ENCODE results near the gene ZGRF1.
"Not testable (repeated sequence)": the region's sequence is repeated elsewhere in the genome, so short reads cannot be mapped to it uniquely, and the experiment has no call there.

The ZGRF1 gene

DNA sequence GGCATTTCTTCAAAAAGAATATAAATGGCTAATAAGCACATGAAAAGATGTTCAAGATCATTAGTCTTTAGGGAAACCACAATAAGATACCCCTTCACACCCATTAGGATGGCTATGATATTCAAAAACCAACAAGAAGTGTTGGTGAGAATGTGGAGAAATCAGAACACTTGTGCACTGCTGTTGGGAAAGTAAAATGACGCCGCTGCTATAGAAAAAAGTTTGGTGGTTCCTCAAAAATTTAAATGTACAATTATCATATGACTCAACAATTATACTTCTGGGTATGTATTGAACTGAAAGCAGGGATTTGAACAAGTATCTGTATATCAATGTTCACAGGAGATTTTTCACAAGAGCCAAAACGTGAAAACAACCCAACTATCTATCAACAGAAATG is 91.4 kb downstream of the ZGRF1 start:
- DNase-seq, result no peak

DNA sequence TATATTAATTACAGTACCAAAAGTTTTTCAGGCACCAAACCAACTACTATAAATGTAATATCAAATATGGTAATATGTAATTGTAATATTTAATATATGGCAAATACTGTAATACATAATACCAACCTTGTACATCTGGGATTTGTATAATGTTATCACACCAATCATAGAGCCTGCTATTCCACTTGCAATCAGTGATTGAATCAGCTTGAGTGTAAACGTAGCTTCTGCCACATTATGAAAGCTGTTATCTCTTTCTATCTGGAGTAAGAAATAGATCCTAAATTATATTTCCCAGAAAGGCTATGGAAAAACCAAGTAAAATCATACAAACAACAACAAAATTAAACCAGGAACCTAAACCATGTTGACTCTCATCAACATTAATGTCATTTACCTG is 96.0 kb downstream of the ZGRF1 start:
- no peak for DNase-seq

DNA sequence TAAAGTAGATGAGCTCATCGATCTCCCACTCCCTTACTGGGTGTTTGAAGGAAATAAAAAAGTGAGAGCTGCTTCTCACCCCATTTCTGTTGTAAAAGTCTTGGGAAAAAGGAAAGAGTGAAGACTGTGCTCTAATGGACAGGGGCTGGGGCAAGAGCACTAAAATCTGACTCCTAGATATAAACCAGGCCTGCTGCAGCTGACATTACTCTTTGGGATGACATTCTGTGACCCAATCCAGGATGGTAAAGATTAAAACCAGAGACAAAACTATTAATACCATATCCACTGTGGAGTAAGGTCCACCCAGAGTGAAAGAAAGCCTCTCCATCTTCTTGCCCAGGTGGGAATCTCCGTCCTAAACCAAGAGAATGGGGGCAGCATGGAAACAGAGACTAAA is 100.6 kb downstream of the ZGRF1 start:
- no peak for DNase-seq

DNA sequence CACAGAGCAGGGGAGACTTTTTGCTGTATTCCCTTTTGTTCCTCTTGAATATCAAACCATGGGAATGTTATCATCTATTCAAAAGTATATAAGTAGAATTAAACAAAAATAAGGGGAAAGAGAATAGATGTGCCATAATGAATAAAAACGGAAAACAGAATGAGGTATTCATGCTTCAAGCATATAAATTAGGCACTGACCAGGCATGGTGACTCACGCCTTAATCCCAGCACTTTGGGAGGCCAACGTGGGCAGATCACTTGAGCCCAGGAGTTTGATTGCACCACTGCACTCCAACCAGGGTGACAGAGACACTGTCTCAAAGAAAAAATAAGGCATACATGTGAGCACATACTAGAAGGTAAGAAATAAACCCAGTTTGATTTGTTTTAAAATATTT is 104.4 kb downstream of the ZGRF1 start:
- DNase-seq, result no peak

DNA sequence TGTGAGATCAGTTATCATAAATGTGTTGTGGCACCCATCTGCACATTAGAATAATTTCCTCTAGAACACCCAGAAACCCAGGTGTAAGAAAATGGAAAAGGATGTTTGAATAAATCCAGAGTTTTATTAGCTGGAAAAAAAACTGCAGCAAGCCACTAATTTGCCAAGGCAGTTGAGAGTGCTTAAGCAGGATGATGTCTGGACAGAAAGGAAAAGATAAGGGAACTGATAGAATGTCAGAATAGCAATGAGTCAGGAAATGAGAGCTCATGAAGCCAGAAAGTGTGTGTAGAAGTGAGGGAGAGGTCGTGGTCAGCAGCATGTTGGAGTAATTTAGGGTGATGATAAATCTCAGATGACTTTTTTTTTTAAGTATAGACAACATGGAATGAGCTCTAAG is 105.6 kb downstream of the ZGRF1 start:
- DNase-seq, result no peak

DNA sequence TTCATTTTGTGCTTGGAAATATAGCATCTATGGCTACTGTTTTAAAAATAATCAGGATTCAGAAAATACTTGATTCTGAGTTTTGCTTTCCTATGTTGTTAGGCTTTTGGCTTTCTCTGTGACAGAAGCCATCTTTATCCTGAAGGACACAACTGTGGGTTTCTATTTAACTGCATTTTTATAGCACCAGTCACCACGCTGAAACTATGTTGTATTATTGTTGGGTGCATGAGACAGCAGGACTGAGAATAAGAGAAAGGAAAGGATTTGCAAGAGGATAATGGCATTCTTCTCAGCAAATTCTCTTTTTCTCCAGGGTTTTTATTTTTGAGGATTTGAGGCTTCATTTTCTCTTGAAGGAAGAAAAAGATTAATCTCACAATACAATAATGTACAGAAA is 110.6 kb downstream of the ZGRF1 start:
- no peak for DNase-seq

DNA sequence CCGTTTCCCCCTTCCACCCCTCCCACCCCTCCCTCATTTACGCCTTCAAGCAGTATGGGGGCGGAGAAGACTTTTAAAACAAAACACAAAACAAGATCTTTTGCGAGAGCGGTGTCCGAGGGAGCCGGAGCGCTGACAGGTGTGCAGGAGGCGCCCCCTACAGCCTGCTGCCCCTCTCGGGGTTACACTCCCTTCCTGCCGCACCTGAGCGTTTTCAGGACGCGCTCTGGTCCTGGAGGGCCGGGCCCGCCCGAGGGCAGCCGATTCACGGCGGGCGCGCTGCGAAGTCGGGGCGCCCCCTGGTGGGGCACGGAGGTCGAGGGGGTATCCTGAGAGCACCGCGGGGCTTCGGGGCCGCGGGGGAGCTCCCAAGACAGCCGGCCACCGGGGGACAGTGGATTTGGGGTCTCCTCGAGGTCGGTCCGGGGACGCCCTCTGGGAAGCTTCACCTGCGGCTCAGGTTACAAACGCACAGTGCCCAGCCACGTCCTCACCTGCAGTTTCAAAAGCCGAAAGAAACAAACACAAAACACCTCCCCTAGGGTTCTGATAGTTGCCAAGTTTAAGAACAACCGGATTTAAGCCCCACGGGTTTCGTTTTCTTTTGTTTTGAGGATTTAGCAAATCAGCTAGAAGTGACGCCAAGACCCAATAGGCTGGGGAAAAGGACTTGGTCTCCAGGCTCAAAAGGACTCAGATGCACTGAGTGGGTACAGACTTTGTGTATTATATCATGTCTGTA is 112.8 kb downstream of the ZGRF1 start:
- peak; percentile 67 for DNase-seq

DNA sequence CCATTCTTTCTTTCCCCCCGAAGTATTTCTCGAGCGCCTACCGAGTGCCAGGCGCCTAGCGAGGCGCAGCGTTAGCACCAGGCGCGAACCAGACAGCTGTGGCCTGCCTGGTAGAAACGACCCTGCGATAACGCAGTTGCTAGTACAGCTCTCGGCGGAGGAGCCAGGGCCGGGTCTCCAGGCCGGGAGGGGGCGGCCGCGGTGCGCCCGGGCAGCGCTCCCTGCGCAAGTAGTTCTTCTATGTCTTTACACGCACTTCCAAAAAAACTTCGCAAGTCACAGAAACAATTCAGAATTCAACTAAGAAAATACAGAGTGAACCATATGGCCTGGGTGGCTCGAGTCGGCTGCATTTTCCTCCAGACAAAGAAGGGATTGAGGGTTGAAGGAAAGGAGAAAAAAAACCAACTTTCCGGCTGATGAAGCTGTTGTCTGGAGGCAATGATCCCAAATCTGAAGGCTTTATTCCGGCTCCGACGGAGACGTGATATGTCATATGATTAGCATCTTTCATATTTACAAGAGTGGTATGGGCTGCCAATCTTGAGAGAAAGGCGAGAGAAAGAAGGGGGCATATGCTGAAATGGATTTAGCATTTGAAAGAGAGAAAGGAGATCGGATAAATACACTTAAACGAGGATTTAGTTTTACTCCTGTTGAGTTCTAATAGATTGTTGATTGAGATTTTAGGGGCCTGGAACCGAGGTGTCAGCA is 113.5 kb downstream of the ZGRF1 start:
- DNase-seq, result no peak

DNA sequence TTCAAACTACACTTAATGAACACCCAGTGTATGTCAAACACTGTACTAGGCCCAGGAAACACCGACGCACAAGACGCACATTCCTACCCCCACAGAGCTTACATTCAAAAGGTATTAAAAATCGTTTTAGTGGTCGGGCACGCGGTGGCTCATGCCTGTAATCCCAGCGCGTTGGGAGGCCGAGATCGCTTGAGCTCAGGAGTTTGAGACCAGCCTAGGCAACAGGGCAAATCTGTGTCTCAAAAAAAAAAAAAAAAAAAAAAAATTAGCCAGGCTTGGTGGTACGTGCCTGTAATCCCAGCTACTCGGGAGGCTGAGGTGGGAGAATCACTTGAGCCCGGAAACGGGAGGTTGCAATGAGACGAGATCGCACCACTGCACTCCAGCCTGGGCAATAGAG is 114.3 kb downstream of the ZGRF1 start:
- not testable (repeated sequence) for DNase-seq

DNA sequence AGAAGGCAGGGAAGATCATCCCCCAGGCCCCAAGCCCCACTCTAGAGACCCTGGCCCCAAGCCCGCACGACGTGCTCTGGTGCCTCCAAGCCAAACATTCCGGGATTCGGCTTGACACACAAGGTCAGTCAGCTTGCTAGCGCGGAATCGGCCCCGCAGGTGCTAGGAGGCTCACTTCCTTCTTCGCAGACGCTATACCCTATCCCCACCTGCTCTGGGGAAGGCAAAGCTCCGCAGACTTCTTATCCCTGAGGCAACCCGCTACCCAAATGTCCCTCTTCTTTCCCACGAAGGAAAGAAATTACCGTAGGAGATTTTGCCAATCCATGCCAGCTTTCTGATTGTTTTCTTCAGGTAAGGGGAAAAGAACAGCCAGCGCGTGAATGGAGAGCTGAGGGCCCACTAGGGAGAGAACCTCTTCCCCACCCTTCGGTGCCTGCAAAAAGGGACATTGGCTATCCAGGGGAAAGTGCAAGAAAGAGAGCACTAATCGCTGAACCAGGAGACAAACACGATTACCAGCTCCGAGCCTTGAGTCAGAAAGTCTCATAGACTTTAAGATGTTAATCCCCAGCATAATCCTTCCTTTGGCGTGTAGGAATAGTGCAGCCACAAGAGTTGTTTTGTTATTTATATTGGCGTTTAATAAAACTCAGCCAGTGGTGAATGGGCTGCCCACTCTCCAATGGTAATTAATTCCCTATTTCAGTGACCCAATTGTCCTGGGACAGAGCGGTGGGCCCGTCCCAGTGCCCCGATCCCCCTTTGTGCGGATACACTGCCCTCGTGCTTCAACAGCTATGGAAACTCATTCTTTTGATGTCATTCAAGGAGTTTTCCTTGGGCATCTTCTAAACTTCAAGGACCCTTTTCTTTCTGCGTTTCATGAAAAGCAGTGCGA is 115.3 kb downstream of the ZGRF1 start:
- DNase-seq, result no peak

DNA sequence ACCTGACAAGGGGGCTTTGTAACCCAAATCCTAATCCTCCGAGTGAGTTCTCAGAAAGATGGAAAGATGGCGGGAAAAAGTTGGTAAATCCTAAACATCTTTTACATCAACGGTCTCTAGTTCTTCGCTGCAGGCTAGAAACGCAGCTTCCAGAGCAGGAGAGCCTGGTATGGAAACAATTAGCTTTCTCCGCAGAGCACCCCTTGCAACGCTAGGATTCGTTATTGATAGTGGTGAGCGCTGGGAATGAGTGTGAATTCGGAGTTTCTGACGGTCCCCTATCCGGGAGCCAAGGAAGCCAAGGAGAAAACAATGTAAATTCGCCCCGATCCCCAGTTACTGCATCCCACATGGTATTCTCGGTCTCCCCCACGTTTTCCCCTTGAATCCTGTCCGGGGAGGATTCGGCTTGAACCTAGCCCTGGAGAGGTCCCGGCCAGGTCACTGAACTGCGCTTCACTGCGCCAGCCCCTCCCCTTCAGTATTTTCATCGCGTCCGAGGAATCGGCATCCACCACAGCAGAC is 116.0 kb downstream of the ZGRF1 start:
- DNase-seq, result no peak

DNA sequence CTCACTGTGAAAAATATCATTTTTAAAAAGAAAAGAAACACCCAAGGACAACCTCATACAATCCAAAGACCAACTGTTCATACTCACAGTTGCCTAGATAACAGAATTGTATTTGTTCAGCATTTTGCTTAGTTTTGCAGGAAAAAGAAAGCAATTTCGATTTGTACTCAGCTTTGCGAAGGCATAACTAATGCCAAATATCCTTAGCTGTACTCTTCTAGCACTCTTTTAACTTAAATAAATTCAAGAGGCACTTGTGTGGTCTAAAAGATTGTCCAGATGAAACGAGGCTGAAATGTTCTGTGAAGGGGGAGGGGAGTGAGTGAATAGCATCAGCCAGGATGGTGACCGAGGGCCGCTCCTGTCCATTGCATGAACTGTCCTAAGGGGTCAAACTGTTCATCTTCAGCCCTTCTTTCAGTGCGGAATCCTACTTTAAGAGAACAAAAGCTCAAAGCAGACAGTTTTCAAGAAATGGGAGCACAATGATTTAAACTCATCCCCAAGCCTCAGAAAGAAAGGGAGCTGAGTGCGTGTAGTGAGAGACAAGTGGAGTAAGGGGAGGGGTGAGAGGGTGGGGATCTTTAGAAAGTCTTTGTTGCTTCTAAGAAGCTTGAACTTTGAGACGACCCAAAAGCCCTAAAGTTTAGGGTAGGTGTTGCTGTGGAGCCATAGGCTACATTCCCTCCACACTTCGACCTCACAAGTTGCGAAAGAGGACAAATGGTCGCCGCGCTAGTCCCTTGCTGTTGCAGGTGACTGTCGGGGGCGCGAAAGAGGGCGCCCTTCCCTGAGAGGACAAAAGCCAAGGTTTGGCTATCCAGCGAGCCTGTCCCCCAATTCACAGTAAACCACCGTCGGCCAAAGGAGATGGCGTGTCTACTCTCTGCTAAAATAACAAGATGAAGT is 116.8 kb downstream of the ZGRF1 start:
- DNase-seq, result no peak

DNA sequence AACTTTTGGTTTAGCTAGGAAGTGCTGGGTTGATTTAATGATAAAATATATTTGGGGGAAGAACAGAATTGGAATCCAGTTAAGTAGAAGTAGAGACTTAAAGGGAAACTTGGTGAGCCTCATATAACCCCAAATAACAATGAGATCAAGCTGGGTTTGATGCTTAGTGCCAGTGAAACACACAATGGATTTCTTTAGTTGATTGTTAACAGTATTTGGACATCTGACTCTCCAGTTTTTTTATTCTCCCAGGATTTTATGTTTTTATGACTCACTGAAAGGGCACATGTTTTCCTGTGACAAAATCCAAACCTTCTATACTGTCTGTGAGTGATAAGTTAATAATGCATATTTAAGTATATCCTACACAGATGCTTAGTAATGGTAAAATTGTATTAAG is 118.0 kb downstream of the ZGRF1 start:
- DNase-seq, result no peak

DNA sequence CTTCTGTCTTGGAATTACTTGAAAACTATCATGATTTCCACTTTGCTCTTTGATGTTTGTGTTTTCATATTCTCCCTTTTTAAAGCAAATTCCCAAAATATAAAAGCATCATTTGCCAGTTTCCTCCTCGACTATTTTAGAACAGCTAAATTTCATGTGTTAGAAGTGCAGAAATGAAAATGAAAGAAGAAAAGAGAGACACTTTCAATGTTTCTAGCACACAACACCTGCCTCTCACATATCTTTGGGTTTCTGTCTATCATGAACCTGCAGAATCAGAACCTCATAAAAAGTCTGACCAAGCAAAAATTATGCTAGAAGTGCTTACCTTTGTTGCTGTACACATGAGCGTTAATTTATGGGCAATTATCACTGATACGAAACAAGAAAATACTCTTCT is 118.8 kb downstream of the ZGRF1 start:
- DNase-seq, result no peak

DNA sequence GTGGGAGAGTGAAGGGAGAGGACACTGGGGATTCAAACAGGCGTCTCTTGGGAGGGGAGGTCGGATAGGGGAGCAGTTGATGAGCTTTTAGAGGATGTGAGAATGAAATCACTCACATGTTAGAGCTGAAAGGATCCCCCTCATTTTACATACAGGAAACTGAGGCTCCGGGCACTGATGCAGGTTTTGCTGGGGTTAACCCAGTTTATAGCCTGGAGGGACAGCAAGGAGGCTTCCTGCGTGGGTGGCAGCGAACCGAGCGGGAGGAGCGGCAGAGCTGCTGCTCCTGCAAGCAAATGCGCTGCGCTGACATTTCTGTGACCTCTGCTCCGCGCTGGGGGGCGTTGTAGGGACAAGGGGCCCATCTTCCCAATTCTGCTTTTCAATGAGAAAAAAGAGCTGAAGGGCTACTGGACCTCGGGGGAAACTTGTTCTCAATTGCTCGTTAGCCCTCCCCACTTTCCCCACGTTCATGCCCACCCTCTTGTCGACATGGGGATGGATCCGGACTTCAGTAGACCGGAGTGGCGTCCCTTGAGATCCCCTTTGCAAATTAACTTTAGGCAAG is 119.6 kb downstream of the ZGRF1 start:
- no peak for DNase-seq

DNA sequence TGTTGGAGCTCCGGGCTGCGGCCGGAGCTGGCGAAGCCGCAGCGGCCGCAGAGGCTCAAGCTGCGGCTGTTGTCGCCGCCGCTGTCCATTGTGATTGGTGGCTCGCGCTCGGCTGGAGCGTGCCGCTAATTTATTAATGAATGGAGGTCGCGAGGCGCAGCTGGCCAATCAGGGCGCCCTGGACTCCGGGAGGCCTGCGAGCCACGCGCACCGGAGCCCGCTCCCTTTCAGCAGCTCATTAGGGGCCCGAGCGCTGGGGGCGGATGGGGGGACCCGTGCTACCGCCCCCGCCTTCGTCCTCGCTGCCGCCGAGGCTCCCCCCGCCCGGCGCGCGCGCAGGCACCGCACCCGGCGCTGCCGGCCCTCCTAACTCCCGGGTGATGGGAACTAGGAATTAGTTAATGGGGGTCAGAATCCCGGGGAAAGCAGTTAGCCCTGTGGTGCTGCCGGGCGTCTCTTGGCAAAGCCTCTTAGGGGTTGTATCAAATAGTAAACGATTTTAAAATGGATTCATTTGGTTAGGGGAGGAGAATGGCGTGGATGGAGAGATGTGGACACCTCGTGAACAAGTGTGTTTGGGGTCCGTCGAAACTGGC is 120.1 kb downstream of the ZGRF1 start:
- no peak for DNase-seq

DNA sequence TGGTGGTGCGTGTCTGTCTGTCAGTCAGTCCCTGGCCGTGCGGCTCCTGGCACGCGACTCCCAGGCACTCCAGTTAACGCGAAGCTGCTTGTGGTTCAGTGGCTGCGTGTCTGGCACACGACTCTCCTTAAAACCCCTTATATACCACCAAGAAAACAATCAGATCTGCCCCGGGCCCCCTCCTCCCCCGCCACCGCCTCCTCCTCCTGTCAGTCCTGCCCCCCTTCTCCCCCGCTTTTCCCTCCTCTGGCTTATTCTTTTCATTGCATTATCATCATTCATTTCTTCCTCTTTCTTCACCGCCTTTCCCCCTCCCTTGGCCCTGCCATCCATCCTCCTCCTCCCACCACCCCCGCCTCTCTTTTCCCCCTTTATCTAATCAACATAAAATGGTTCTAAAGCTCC is 120.6 kb downstream of the ZGRF1 start, which contains the start of gene NEUROG2:
NEUROG2 (minus strand) TSS at position 115 of the 405 bp plus-strand sequence. CDS start 705 bp downstream, outside the sequence.
- no peak for DNase-seq

DNA sequence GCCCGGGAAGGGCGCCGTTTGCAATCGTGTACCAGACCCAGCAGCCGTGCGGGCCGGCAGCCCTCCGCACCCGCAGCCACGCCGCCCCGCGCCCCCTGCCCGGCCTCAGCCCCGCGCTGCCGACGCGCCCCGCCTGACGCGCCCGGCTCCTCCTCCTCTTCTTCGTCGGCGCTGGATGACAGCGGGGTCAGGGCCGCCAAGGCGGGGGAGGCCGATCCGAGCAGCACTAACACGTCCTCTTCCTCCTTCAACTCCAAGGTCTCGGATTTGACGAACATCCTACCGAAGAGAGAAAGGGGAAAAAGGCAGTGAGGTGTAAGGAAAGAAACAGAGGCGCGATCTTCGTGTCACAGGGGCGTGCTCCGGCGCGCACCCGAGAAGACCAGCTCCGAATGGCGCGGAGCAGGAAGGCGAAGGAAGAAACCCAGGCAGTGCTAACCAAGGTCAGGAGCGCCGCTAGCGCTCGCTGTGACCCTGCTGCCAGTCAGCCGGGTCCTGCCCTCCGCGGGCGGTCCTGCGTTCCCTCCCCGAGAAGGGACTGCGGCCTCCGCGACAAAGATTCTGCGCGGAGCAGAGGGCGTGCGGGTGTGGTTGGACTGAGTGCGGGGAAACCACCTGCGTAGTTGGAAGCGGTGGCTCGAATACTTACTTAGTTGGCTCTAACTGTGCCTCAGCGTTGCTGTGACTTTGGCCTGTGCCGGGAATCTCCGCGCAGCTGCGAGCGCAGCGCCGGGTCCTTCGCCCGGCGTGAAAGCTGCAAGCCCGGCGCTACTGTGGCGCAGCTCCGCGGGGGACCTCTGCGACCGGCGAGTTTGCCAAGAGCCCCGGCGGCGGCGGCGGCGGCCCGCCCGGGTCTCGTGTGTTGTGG is 121.3 kb downstream of the ZGRF1 start:
- no peak for DNase-seq

DNA sequence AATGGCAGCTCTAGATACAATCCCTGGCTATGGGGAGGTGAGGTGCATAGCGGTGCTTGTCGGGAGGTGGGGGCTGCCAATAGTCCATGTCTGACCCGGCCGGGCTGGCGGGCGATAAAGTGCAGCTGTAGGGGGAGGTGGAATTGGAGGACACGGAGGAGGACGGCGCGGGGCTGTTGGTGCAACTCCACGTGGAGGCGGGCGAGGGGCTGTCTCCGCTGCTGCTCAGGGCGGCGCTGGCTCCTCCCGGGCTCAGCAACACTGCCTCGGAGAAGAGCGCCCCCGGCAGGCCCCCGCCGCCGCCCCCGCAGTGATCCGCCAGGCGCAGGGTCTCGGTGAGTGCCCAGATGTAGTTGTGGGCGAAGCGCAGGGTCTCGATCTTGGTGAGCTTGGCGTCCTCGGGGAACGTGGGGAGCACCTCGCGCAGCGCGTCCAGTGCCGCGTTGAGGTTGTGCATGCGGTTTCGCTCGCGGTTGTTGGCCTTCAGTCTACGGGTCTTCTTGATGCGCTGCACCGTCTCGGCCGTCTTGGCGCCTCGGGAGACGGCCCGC is 122.0 kb downstream of the ZGRF1 start:
- no peak for DNase-seq
